ENCODE data around the gene CXXC4. TPM values are rescaled to one million over a fixed set of nuclear protein-coding genes. Genes with fewer than 3 reads are reported as not detected.

CXXC4 gene
- total and polyA plus RNA-seq, 2 of the 13 experiments (the other 11 are each of a cell fraction or from before 2014, with no cell fraction given): not detected

DNA sequence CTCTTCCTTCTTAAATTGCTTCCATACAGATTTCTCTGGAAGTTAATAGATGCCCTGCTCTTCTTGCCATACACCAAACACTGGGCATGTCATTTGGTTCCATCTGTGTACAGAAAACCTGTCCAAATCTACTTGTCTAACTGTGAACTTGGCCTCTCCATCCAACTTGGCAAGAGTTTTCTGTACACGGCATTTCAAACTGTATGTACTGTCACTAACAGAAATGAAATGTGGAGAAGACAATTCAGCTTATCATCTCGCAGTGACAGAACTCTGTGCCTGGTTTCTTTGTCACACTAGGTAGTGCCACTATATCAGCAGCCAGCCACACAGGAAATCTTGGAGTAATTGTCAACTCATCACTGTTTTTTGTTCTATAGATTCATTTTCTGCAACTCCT is 58.2 kb downstream of the CXXC4 start:
- no peaks in the 10 kb centered on the region for H3K36me3 ChIP-seq (replicated peaks in 1 of 2; ENCODE audit: control insufficient read depth in 1 of 2, insufficient read depth in 2 of 2, low read length in 2 of 2)
- H3K4me2 ChIP-seq (ENCODE audit: low read depth, low read length): no peak overlapping the region
- FAIRE-seq (no peak), ATAC-seq (no peak), DNase-seq (ENCODE audit: low spot score) (no peak)
- POLR2A ChIA-PET: no interaction called here
- 7% methylated on average over 2 of the region's 2 CpGs for WGBS (ENCODE audit: low lambda C conversion rate)
- TF ChIP-seq MAFF (IDR thresholded peaks at IDR 0.05; ENCODE audit: low read depth, low read length) (0 out of 2 replicates have a peak, but pooled peaks have one; percentile 7), MAFK (conservative IDR thresholded peaks at IDR 0.05 in 1 of 2, IDR thresholded peaks at IDR 0.05 in 1 of 2; ENCODE audit: low read length in 2 of 2) (0 out of 4 replicates have a peak, but pooled peaks of 1 of the 2 experiments have one; percentile 6), EEA1 (CRISPR knock-in tag; IDR thresholded peaks at IDR 0.05; ENCODE audit: borderline replicate concordance) (no peak)
- intact Hi-C loops (cut with micrococcal nuclease; ENCODE audit: unreplicated experiment) (no loop called here), in situ Hi-C loops (cut with HindIII; ENCODE audit: extremely low pct_ligation_motif_present, low pct_unique_long_range_greater_than_20kb) (no loop called here)
- no peak overlapping the region for H3K4me3 ChIP-seq (replicated peaks in 1 of 3; ENCODE audit: insufficient read depth in 1 of 3, low read depth in 2 of 3, low read length in 3 of 3)
- CTCF ChIA-PET (ENCODE audit: low intra/inter-chr PET ratio, low total read pairs): no interaction called here
- H3K9me3 ChIP-seq (ENCODE audit: low read length): no peaks in the 10 kb centered on the region
- H3K9ac ChIP-seq (ENCODE audit: insufficient read depth, low read depth, low read length): no peak overlapping the region
- H4K20me1 ChIP-seq (ENCODE audit: insufficient read depth, low read length): no peaks in the 10 kb centered on the region
- H2AFZ ChIP-seq (ENCODE audit: low read length): no peak overlapping the region
- no peaks in the 10 kb centered on the region for H3K4me1 ChIP-seq (ENCODE audit: insufficient read depth, low read length)
- H3K79me2 ChIP-seq (ENCODE audit: insufficient read depth, low read length): no peaks in the 10 kb centered on the region
- BruUV-seq (replicated peaks): no TSS peak
- H3K27ac ChIP-seq (ENCODE audit: extremely low read length, insufficient read depth, low read length): no peak overlapping the region
- no peaks in the 10 kb centered on the region for H3K27me3 ChIP-seq (ENCODE audit: control insufficient read depth in 1 of 2, insufficient read depth in 2 of 2, low read length in 2 of 2)

DNA sequence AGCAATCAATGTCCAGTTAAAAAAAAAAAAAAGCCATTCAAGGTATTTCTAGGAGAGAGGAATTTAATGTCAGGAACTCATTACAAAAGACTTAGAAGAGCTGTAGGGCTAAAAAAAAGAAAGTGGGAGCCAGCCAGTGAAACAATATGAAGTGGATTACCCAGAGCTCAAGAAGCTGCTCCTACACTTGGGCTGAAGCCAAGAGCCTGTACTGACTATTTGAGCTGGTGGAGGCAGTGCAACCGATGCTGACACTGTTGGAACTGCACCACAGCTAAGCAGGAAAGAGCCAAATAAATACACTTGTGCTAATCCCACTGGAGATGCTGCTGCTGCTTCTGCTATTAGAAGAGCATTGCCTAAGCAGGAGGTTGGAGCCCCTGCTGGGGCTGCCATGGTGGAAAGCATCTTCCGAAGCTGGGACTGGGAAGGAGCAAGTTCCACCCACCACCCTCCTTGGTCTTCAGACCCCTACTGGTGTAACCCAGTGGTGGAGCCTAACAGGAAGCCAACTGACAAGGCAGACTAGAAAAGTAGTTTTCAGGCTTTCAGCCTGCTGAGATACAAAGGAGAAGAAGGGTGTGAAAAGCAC is 65.4 kb downstream of the CXXC4 start:
- Histone ChIP-seq H3K9ac (ENCODE audit: insufficient read depth, low read depth, low read length) (no peak overlapping the region), H3K4me1 (ENCODE audit: insufficient read depth, low read length) (no peaks in the 10 kb centered on the region), H3K36me3 (replicated peaks in 1 of 2; ENCODE audit: control insufficient read depth in 1 of 2, insufficient read depth in 2 of 2, low read length in 2 of 2) (no peaks in the 10 kb centered on the region), H3K27me3 (ENCODE audit: control insufficient read depth in 1 of 2, insufficient read depth in 2 of 2, low read length in 2 of 2) (no peaks in the 10 kb centered on the region), H3K27ac (ENCODE audit: extremely low read length, insufficient read depth, low read length) (no peak overlapping the region), H3K4me3 (replicated peaks in 1 of 3; ENCODE audit: insufficient read depth in 1 of 3, low read depth in 2 of 3, low read length in 3 of 3) (no peak overlapping the region), H3K4me2 (ENCODE audit: low read depth, low read length) (no peak overlapping the region), H2AFZ (ENCODE audit: low read length) (no peak overlapping the region), H3K9me3 (ENCODE audit: low read length) (no peaks in the 10 kb centered on the region), H4K20me1 (ENCODE audit: insufficient read depth, low read length) (no peaks in the 10 kb centered on the region), H3K79me2 (ENCODE audit: insufficient read depth, low read length) (no peaks in the 10 kb centered on the region)
- DNase-seq (ENCODE audit: low spot score) (no peak), ATAC-seq (no peak), FAIRE-seq (no peak)
- in situ Hi-C loops (cut with HindIII; ENCODE audit: extremely low pct_ligation_motif_present, low pct_unique_long_range_greater_than_20kb) (no loop called here), intact Hi-C loops (cut with micrococcal nuclease; ENCODE audit: unreplicated experiment) (no loop called here)
- CTCF ChIA-PET (ENCODE audit: low intra/inter-chr PET ratio, low total read pairs): no interaction called here
- POLR2A ChIA-PET: no interaction called here
- no TSS peak for BruUV-seq (replicated peaks)
- 4% methylated on average over 2 of the region's 2 CpGs for WGBS (ENCODE audit: low lambda C conversion rate)
- no peak for TF ChIP-seq ZNF180 (CRISPR knock-in tag; IDR thresholded peaks at IDR 0.05; ENCODE audit: borderline replicate concordance, low read depth)
- TF ChIP-seq, protein P1, sequence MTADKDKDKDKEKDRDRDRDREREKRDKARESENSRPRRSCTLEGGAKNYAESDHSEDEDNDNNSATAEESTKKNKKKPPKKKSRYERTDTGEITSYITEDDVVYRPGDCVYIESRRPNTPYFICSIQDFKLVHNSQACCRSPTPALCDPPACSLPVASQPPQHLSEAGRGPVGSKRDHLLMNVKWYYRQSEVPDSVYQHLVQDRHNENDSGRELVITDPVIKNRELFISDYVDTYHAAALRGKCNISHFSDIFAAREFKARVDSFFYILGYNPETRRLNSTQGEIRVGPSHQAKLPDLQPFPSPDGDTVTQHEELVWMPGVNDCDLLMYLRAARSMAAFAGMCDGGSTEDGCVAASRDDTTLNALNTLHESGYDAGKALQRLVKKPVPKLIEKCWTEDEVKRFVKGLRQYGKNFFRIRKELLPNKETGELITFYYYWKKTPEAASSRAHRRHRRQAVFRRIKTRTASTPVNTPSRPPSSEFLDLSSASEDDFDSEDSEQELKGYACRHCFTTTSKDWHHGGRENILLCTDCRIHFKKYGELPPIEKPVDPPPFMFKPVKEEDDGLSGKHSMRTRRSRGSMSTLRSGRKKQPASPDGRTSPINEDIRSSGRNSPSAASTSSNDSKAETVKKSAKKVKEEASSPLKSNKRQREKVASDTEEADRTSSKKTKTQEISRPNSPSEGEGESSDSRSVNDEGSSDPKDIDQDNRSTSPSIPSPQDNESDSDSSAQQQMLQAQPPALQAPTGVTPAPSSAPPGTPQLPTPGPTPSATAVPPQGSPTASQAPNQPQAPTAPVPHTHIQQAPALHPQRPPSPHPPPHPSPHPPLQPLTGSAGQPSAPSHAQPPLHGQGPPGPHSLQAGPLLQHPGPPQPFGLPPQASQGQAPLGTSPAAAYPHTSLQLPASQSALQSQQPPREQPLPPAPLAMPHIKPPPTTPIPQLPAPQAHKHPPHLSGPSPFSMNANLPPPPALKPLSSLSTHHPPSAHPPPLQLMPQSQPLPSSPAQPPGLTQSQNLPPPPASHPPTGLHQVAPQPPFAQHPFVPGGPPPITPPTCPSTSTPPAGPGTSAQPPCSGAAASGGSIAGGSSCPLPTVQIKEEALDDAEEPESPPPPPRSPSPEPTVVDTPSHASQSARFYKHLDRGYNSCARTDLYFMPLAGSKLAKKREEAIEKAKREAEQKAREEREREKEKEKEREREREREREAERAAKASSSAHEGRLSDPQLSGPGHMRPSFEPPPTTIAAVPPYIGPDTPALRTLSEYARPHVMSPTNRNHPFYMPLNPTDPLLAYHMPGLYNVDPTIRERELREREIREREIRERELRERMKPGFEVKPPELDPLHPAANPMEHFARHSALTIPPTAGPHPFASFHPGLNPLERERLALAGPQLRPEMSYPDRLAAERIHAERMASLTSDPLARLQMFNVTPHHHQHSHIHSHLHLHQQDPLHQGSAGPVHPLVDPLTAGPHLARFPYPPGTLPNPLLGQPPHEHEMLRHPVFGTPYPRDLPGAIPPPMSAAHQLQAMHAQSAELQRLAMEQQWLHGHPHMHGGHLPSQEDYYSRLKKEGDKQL (CRISPR knock-in tag; IDR thresholded peaks at IDR 0.05; ENCODE audit: low read depth): no peak
- TF ChIP-seq SETDB1 (CRISPR knock-in tag; IDR thresholded peaks at IDR 0.05; ENCODE audit: borderline replicate concordance): no peak
- TF ChIP-seq, protein P2, sequence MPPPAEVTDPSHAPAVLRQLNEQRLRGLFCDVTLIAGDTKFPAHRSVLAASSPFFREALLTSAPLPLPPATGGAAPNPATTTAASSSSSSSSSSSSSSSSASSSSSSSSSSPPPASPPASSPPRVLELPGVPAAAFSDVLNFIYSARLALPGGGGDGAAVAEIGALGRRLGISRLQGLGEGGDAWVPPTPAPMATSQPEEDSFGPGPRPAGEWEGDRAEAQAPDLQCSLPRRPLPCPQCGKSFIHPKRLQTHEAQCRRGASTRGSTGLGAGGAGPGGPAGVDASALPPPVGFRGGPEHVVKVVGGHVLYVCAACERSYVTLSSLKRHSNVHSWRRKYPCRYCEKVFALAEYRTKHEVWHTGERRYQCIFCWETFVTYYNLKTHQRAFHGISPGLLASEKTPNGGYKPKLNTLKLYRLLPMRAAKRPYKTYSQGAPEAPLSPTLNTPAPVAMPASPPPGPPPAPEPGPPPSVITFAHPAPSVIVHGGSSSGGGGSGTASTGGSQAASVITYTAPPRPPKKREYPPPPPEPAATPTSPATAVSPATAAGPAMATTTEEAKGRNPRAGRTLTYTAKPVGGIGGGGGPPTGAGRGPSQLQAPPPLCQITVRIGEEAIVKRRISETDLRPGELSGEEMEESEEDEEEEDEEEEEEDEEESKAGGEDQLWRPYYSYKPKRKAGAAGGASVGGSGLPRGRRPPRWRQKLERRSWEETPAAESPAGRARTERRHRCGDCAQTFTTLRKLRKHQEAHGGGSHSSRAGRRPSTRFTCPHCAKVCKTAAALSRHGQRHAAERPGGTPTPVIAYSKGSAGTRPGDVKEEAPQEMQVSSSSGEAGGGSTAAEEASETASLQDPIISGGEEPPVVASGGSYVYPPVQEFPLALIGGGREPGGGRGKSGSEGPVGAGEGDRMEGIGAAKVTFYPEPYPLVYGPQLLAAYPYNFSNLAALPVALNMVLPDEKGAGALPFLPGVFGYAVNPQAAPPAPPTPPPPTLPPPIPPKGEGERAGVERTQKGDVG (CRISPR knock-in tag; IDR thresholded peaks at IDR 0.05; ENCODE audit: borderline replicate concordance): no peak

Data from HepG2 (cell line).